Measurements from ENCODE around the gene ZNF57. TPM values are rescaled to one million over a fixed set of nuclear protein-coding genes. Genes with fewer than 3 reads are reported as not detected.
"Not testable (repeated sequence)": the region's sequence is repeated elsewhere in the genome, so short reads cannot be mapped to it uniquely, and the experiment has no call there.

Gene ZNF57
- polyA plus RNA-seq, 1 of the 3 experiments (the other 2 are of a cell fraction), result 2.1 TPM

DNA sequence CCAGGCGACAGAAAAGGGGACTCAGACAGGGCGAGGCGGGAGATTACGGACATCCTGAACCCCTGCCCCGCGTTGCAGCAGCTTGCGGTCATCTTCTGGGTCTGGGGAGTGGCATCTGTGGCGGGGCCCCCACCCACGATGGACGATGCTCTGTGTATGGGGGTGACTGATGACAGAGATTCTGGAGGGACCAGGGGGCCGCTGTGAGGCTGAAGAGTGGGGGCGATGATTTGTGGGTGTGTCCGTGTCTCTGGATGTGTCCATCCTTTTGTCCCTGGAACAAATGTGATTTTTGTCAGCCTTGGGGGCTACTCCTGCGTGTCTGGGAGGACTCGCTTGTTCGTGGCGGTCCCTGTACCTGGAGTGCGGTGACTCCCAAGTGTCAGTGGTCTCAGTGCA lies 26.3 kb downstream of the ZNF57 start:
- no peak for DNase-seq
- H3K9me2 ChIP-seq, result no peaks in the 10 kb centered on the region
- no peak overlapping the region for H3K4me2 ChIP-seq
- H2AFZ ChIP-seq (ENCODE audit: low read depth), result no peak overlapping the region
- no peaks in the 10 kb centered on the region for H3K79me2 ChIP-seq (ENCODE audit: insufficient read depth)
- H3K9me3 ChIP-seq, result no peaks in the 10 kb centered on the region
- no peak overlapping the region for H3K27ac ChIP-seq (ENCODE audit: low read depth in 2 of 2, low read length in 1 of 2)
- H3K27me3 ChIP-seq (ENCODE audit: insufficient read depth), result no peaks in the 10 kb centered on the region
- no peaks in the 10 kb centered on the region for H4K20me1 ChIP-seq (ENCODE audit: insufficient read depth)
- H3F3A ChIP-seq (replicated peaks; ENCODE audit: insufficient read depth), result no peaks in the 10 kb centered on the region
- H3K4me1 ChIP-seq (ENCODE audit: control insufficient read depth in 1 of 2, insufficient read depth in 2 of 2, low read depth in 1 of 2, low read length in 1 of 2), result peaks cover 0 to 2% of the 10 kb centered on the region in 2 experiments; a peak in 1 of 4 replicates
- H3K36me3 ChIP-seq (replicated peaks in 1 of 2; ENCODE audit: control insufficient read depth in 1 of 2, insufficient read depth in 2 of 2, low read length in 1 of 2), result no peaks in the 10 kb centered on the region
- ChIA-PET POLR2A (no interaction called here), CTCF (interaction anchor here (0.6 kb wide), 1 partner anchor 545 kb away, joined by 3 read pairs; no protein-coding TSS in a partner anchor)
- 97% methylated on average over 10 of the region's 18 CpGs for WGBS (ENCODE audit: low lambda C conversion rate)
- H3K4me3 ChIP-seq (ENCODE audit: low read depth in 2 of 2, low read length in 1 of 2), result no peak overlapping the region
- TF ChIP-seq ELF1 (IDR thresholded peaks at IDR 0.05) (no peak), SIN3A (IDR thresholded peaks at IDR 0.05; ENCODE audit: borderline replicate concordance, low read depth, low read length) (no peak), TCF12 (IDR thresholded peaks at IDR 0.05) (no peak), MEF2A (IDR thresholded peaks at IDR 0.05; ENCODE audit: borderline replicate concordance, low read depth) (no peak), RCOR1 (IDR thresholded peaks at IDR 0.05; ENCODE audit: low read length) (no peak), MXI1 (IDR thresholded peaks at IDR 0.05; ENCODE audit: low read depth, low read length) (no peak), GABPA (IDR thresholded peaks at IDR 0.05; ENCODE audit: low read depth) (no peak), TAF1 (IDR thresholded peaks at IDR 0.05; ENCODE audit: borderline replicate concordance, low read depth, low read length) (no peak), EZH2phosphoT487 (IDR thresholded peaks at IDR 0.05; ENCODE audit: borderline replicate concordance, low read depth) (no peak), NRF1 (IDR thresholded peaks at IDR 0.05; ENCODE audit: low read depth, low read length) (no peak), JUND (IDR thresholded peaks at IDR 0.05) (no peak)
- no peak overlapping the region for H3K9ac ChIP-seq

- no peaks in the 10 kb centered on the region for H4K20me1 ChIP-seq (ENCODE audit: insufficient read depth)
- H3K36me3 ChIP-seq (replicated peaks in 1 of 2; ENCODE audit: control insufficient read depth in 1 of 2, insufficient read depth in 2 of 2, low read length in 1 of 2), result peaks cover 18 to 33% of the 10 kb centered on the region in 2 experiments
- ChIA-PET CTCF (no interaction called here), POLR2A (no interaction called here)
- H3K9ac ChIP-seq, result no peak overlapping the region
- no peaks in the 10 kb centered on the region for H3F3A ChIP-seq (replicated peaks; ENCODE audit: insufficient read depth)
- no peaks in the 10 kb centered on the region for H3K4me1 ChIP-seq (ENCODE audit: control insufficient read depth in 1 of 2, insufficient read depth in 2 of 2, low read depth in 1 of 2, low read length in 1 of 2)
- WGBS (ENCODE audit: low lambda C conversion rate), result 95% methylated on average over 18 of the region's 18 CpGs
- no peak overlapping the region for H3K27ac ChIP-seq (ENCODE audit: low read depth in 2 of 2, low read length in 1 of 2)
- TF ChIP-seq MXI1 (IDR thresholded peaks at IDR 0.05; ENCODE audit: low read depth, low read length) (no peak), USF1 (IDR thresholded peaks at IDR 0.05; ENCODE audit: borderline replicate concordance, low read depth) (peak; percentile 25; the same call in 1 of the 2 replicates), FOXJ3 (CRISPR knock-in tag; IDR thresholded peaks at IDR 0.05) (no peak), TCF12 (IDR thresholded peaks at IDR 0.05) (0 out of 2 replicates have a peak, but pooled peaks have one; percentile 7), RCOR1 (IDR thresholded peaks at IDR 0.05; ENCODE audit: low read length) (no peak), FOSL2 (IDR thresholded peaks at IDR 0.05; ENCODE audit: borderline replicate concordance, low read depth) (no peak), TAF1 (IDR thresholded peaks at IDR 0.05; ENCODE audit: borderline replicate concordance, low read depth, low read length) (no peak), GATA2 (CRISPR knock-in tag; IDR thresholded peaks at IDR 0.05) (no peak)
- H3K27me3 ChIP-seq (ENCODE audit: insufficient read depth), result no peaks in the 10 kb centered on the region
- DNase-seq, result no peak
- no peaks in the 10 kb centered on the region for H3K9me2 ChIP-seq
- no peak overlapping the region for H2AFZ ChIP-seq (ENCODE audit: low read depth)
- no peaks in the 10 kb centered on the region for H3K79me2 ChIP-seq (ENCODE audit: insufficient read depth)
- peaks cover 12% of the 10 kb centered on the region; the same call in 1 of the 2 replicates for H3K9me3 ChIP-seq
- H3K4me3 ChIP-seq (ENCODE audit: low read depth in 2 of 2, low read length in 1 of 2), result peak overlapping the region in 1 of 2 experiments; percentile 4; a peak in 1 of 4 replicates
- no peak overlapping the region for H3K4me2 ChIP-seq
Observed at GRCh38 chr19:2933490-2933910, 32.8 kb downstream of the ZNF57 start.

GRCh38 chr19:2935863-2936262 lies 35.1 kb downstream of the ZNF57 start:
- H3K79me2 ChIP-seq (ENCODE audit: insufficient read depth); H3F3A ChIP-seq (replicated peaks; ENCODE audit: insufficient read depth); CTCF ChIA-PET; H3K4me3 ChIP-seq (ENCODE audit: low read depth in 2 of 2, low read length in 1 of 2); H3K27me3 ChIP-seq (ENCODE audit: insufficient read depth); DNase-seq; H3K9ac ChIP-seq; H3K4me2 ChIP-seq; H3K4me1 ChIP-seq (ENCODE audit: control insufficient read depth in 1 of 2, insufficient read depth in 2 of 2, low read depth in 1 of 2, low read length in 1 of 2); H4K20me1 ChIP-seq (ENCODE audit: insufficient read depth); H3K27ac ChIP-seq (ENCODE audit: low read depth in 2 of 2, low read length in 1 of 2); POLR2A ChIA-PET; H3K9me2 ChIP-seq; H2AFZ ChIP-seq (ENCODE audit: low read depth): not testable (repeated sequence)
- H3K36me3 ChIP-seq (replicated peaks in 1 of 2; ENCODE audit: control insufficient read depth in 1 of 2, insufficient read depth in 2 of 2, low read length in 1 of 2), result peaks cover 18 to 33% of the 10 kb centered on the region in 2 experiments
- 93% methylated on average over 4 of the region's 4 CpGs for WGBS (ENCODE audit: low lambda C conversion rate)
- peaks cover 12% of the 10 kb centered on the region; the same call in 1 of the 2 replicates for H3K9me3 ChIP-seq

Measured in SK-N-SH (cell line).